GM12878 (cell line): ENCODE data around the gene POLR1G. TPM values are rescaled to one million over a fixed set of nuclear protein-coding genes. Genes with fewer than 3 reads are reported as not detected.

Experiments used
- ATAC-seq: fragments of 200-7000 bp; cut with Tn5 transposase; 3 replicates; pipeline ENCODE4 v1.9.1; 2020; ENCODE audit warnings: mild to moderate bottlenecking, moderate library complexity
- BruUV-seq: library from RNA; stranded (reverse); fragments of 400-500 nt; replicated peaks from 2 replicates; lab custom pipeline; 2021; lab: Mats Ljungman, UMichigan
- CTCF ChIA-PET: fragments of 300-600 bp; sonication (Branson Sonifier 250); formaldehyde crosslinking; extraction: SDS; loops from one replicate; lab custom pipeline; 2021; ENCODE audit warnings: inconsistent platforms; lab: Yijun Ruan, JAX
- POLR2A ChIA-PET: fragments of 350-600 bp; formaldehyde crosslinking; extraction: SDS; loops from one replicate; lab custom pipeline; 2021; ENCODE audit warnings: inconsistent platforms; lab: Charles Lee
- RAD21 ChIA-PET: fragments of 300-600 bp; sonication (Branson Sonifier 250); formaldehyde crosslinking; loops from one replicate; lab custom pipeline; 2023; ENCODE audit warnings: antibody characterized with exemption; ENCODE audit not compliant: unreplicated experiment; lab: Charles Lee
- SMC1A ChIA-PET: fragments of 300-600 bp; sonication (Branson Sonifier 250); formaldehyde crosslinking; loops from one replicate; lab custom pipeline; 2023; ENCODE audit not compliant: unreplicated experiment, uncharacterized antibody; lab: Charles Lee
- DNase-seq: peaks from one replicate; pipeline ENCODE4 v3.0.0-alpha.2; 2011; ENCODE audit warnings: low read depth, low spot score
- FAIRE-seq: peaks from 3 replicates; lab custom pipeline; 2011; peaks lifted over from hg19 to GRCh38; lab: Jason Lieb, UNC
- H2AFZ ChIP-seq: 2 replicates; pipeline ENCODE4 v1.6.0; 2011; ENCODE audit warnings: low read depth, low read length, control low read depth; ENCODE audit not compliant: control insufficient read depth
- H3K27ac ChIP-seq: 2 replicates; pipeline ENCODE4 v1.5.1; 2011; ENCODE audit warnings: control low read depth; ENCODE audit not compliant: control insufficient read depth, insufficient read depth
- H3K27me3 ChIP-seq, 2 experiments: replicated peaks in 1 of 2; 2 replicates each; pipeline versions ENCODE4 v1.6.0 to v1.6.1; 2011; ENCODE audit warnings: low read length in 1 of 2; ENCODE audit not compliant: control insufficient read depth in 2 of 2, insufficient read depth in 2 of 2
- H3K36me3 ChIP-seq, 2 experiments: 2 replicates each; pipeline ENCODE4 v1.5.1; 2011; ENCODE audit warnings: low read length in 1 of 2; ENCODE audit not compliant: control insufficient read depth in 2 of 2, insufficient read depth in 2 of 2
- H3K4me1 ChIP-seq: 2 replicates; pipeline ENCODE4 v1.6.1; 2011; ENCODE audit warnings: mild to moderate bottlenecking, low read length, moderate library complexity, mixed read lengths; ENCODE audit not compliant: control insufficient read depth, insufficient read depth
- H3K4me2 ChIP-seq: 2 replicates; pipeline ENCODE4 v1.6.0; 2011; ENCODE audit warnings: control low read depth; ENCODE audit not compliant: control insufficient read depth, insufficient read depth
- H3K4me3 ChIP-seq: fragments of 200-600 bp; sonication (generic); 2 replicates; pipeline ENCODE4 v1.5.1; 2016
- H3K79me2 ChIP-seq: 2 replicates; pipeline ENCODE4 v1.6.0; 2011; ENCODE audit warnings: low read length; ENCODE audit not compliant: control insufficient read depth, insufficient read depth
- H3K9ac ChIP-seq: 2 replicates; pipeline ENCODE4 v1.8.0; 2011; ENCODE audit warnings: low read length, control low read depth, mixed read lengths; ENCODE audit not compliant: control insufficient read depth, insufficient read depth
- H3K9me3 ChIP-seq: replicated peaks from 3 replicates; pipeline ENCODE4 v1.5.1; 2011; ENCODE audit warnings: mild to moderate bottlenecking, low read length; ENCODE audit not compliant: control insufficient read depth, insufficient read depth
- H4K20me1 ChIP-seq: 2 replicates; pipeline ENCODE4 v1.6.0; 2011; ENCODE audit not compliant: control insufficient read depth, insufficient read depth
- EED ChIP-seq: sonication (generic); IDR thresholded peaks from 2 replicates; pipeline ENCODE4 v1.6.1; 2016; ENCODE audit warnings: antibody characterized with exemption, low read depth
- FOS ChIP-seq: IDR thresholded peaks from 3 replicates; pipeline ENCODE4 v1.6.1; 2011; ENCODE audit warnings: borderline replicate concordance; ENCODE audit not compliant: insufficient read length; ENCODE audit errors: extremely low read depth
- JUND ChIP-seq: IDR thresholded peaks from 2 replicates; pipeline ENCODE4 v1.6.1; 2012; ENCODE audit warnings: low read depth, mild to moderate bottlenecking, low read length, improper control_type of control experiment, moderate library complexity
- MEF2A ChIP-seq: IDR thresholded peaks from 2 replicates; pipeline ENCODE4 v1.6.1; 2011; ENCODE audit warnings: low read depth, mild to moderate bottlenecking, low read length, moderate library complexity; ENCODE audit not compliant: insufficient read depth
- RAD51 ChIP-seq: fragments of 450-650 bp; IDR thresholded peaks from 2 replicates; pipeline ENCODE4 v1.6.1; 2016; ENCODE audit warnings: moderate library complexity, mild to moderate bottlenecking, inconsistent platforms
- RFX5 ChIP-seq: IDR thresholded peaks from 2 replicates; pipeline ENCODE4 v1.6.1; 2011; ENCODE audit warnings: low read depth, low read length, improper control_type of control experiment
- STAT1 ChIP-seq: fragments of 450-650 bp; conservative IDR thresholded peaks from 2 replicates; pipeline ENCODE4 v1.6.1; 2014; ENCODE audit warnings: antibody characterized with exemption, mild to moderate bottlenecking
- TAF1 ChIP-seq: IDR thresholded peaks from 2 replicates; pipeline ENCODE4 v1.6.1; 2011; ENCODE audit warnings: mild to moderate bottlenecking, low read depth, low read length, borderline replicate concordance
- WGBS: methylation state at CpG from one replicate; pipeline ENCODE4 v1.1.6; 2016; ENCODE audit warnings: low lambda C conversion rate; ENCODE audit not compliant: insufficient replicate concordance, insufficient coverage; ENCODE audit errors: missing lambda C conversion rate; 5-methylcytosine and 5-hydroxymethylcytosine counted together
- in situ Hi-C: fragments of 300-500 bp; cut with MboI; formaldehyde crosslinking; loops from 9 replicates; pipeline ENCODE4 v1.14.3; 2018; ENCODE audit warnings: mixed read lengths
- intact Hi-C: fragments of 100-400 bp; cut with micrococcal nuclease; formaldehyde crosslinking; loops from one replicate; pipeline ENCODE4 v1.14.2; 2022; ENCODE audit not compliant: unreplicated experiment
- polyA plus RNA-seq, 11 experiments: library from polyadenylated mRNA; depleted of rRNA in 4 of 11; unstranded in 6 of 11; stranded (reverse) in 5 of 11; fragments of >200 nt; fragmentation: Nextera tagmentation in 4 of 11; fragmentation: Illumina TruSeq in 1 of 11; extraction: Ambion mirVana in 4 of 11; extraction: Trizol in 1 of 11; gene quantifications; 1 replicate in 1 of 11; 2 replicates in 10 of 11; pipeline versions ENCODE4 v1.2.1 to v1.2.3, GENCODE V29; 2011 to 2016; ENCODE audit warnings: inconsistent platforms in 2 of 11, missing spikeins in 2 of 11, low read depth in 1 of 11
- total RNA-seq, 4 experiments: library from RNA; depleted of rRNA in 3 of 4; stranded (reverse); fragments of >200 nt in 3 of 4; fragmentation: Illumina TruSeq in 1 of 4; extraction: Trizol in 1 of 4; gene quantifications; 2 replicates each; pipeline versions ENCODE4 v1.2.1 to v1.2.3, GENCODE V29; 2013 to 2021
- TF ChIP-seq, protein P1 (sequence below): IDR thresholded peaks from 2 replicates; pipeline ENCODE4 v1.6.1; 2011; ENCODE audit warnings: borderline replicate concordance, low read depth, mild to moderate bottlenecking, moderate library complexity, low read length; ENCODE audit not compliant: insufficient read depth, poor library complexity, severe bottlenecking
- TF ChIP-seq, protein P2 (sequence below): fragments of 450-650 bp; IDR thresholded peaks from 2 replicates; pipeline ENCODE4 v1.6.1; 2016; ENCODE audit warnings: mild to moderate bottlenecking

Gene POLR1G
- total and polyA plus RNA-seq, 10 of the 15 experiments (the other 5 are each of a cell fraction or from before 2014, with no cell fraction given) = 2.0 to 30.9 (median 20.5) TPM

DNA sequence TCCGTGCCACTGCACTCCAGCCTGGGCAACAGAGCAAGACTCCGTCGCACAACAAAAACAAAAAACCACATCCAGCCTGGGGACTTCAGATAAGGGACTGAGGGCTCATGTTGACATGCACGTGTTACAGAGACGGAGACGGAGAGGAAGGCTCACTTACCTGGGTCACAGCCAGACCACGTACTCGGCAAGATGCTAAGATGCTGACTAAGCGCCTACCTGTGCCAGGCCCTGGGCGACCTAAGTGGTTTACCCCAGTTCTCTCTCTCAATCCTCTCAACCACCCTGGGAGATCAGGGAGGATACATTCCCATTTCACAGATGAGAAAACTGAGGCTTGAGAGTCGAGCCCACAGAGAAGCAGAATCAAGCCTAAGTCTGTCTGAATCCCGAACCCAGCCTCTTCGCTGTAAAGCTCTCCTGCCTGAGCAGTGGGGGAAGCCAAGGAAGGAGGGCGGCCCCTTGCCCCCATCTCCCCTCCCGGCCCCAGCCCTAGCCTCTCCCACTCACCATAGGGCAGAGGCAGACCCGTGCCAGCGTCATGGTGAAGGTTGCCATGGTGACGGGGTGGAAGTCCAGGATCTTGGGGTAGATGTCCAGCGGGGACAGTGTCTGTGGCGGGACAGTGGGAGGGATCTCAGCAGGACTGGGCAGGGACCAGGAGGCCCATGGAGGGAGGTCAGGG, 49.5 kb upstream of the POLR1G start:
- no peak for ATAC-seq
- 98% methylated on average over 18 of the region's 20 CpGs for WGBS
- no peak for DNase-seq
- no peak overlapping the region for H3K4me2 ChIP-seq
- H3K79me2 ChIP-seq = no peaks in the 10 kb centered on the region
- no peak overlapping the region for H3K9ac ChIP-seq
- FAIRE-seq = no peak
- no peak overlapping the region for H2AFZ ChIP-seq
- peaks cover 3 to 6% of the 10 kb centered on the region in 2 experiments; a peak in 3 of 4 replicates for H3K36me3 ChIP-seq
- H3K27me3 ChIP-seq = no peaks in the 10 kb centered on the region
- SMC1A ChIA-PET = no interaction called here
- POLR2A ChIA-PET = no interaction called here
- no TSS peak for BruUV-seq
- no peaks in the 10 kb centered on the region for H4K20me1 ChIP-seq
- intact Hi-C loops = no loop called here
- no peak overlapping the region for H3K27ac ChIP-seq
- no peaks in the 10 kb centered on the region for H3K4me1 ChIP-seq
- RAD21 ChIA-PET = no interaction called here
- CTCF ChIA-PET = no interaction called here
- no peak overlapping the region for H3K4me3 ChIP-seq
- TF ChIP-seq STAT1 (no peak), MEF2A (no peak), EED (no peak), RAD51 (no peak), JUND (no peak), RFX5 (no peak), FOS (no peak), TAF1 (no peak)
- TF ChIP-seq, protein P1, sequence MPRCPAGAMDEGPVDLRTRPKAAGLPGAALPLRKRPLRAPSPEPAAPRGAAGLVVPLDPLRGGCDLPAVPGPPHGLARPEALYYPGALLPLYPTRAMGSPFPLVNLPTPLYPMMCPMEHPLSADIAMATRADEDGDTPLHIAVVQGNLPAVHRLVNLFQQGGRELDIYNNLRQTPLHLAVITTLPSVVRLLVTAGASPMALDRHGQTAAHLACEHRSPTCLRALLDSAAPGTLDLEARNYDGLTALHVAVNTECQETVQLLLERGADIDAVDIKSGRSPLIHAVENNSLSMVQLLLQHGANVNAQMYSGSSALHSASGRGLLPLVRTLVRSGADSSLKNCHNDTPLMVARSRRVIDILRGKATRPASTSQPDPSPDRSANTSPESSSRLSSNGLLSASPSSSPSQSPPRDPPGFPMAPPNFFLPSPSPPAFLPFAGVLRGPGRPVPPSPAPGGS = no peak
- TF ChIP-seq, protein P2, sequence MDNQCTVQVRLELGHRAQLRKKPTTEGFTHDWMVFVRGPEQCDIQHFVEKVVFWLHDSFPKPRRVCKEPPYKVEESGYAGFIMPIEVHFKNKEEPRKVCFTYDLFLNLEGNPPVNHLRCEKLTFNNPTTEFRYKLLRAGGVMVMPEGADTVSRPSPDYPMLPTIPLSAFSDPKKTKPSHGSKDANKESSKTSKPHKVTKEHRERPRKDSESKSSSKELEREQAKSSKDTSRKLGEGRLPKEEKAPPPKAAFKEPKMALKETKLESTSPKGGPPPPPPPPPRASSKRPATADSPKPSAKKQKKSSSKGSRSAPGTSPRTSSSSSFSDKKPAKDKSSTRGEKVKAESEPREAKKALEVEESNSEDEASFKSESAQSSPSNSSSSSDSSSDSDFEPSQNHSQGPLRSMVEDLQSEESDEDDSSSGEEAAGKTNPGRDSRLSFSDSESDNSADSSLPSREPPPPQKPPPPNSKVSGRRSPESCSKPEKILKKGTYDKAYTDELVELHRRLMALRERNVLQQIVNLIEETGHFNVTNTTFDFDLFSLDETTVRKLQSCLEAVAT = no peak
- TF ChIP-seq, all 136 proteins: peak for 0
- H3K9me3 ChIP-seq = no peaks in the 10 kb centered on the region
- in situ Hi-C loops = no loop called here
